HepG2 (cell line): ENCODE data around the gene TANGO2. TPM values are rescaled to one million over a fixed set of nuclear protein-coding genes. Genes with fewer than 3 reads are reported as not detected.

Experiments used
- CCDC6 ChIP-seq: sonication (generic); formaldehyde crosslinking; IDR thresholded peaks from 2 replicates; pipeline ENCODE4 v1.8.1; 2022; ENCODE audit warnings: mild to moderate bottlenecking, missing genetic modification reagents, moderate library complexity
- DNMT3B ChIP-seq: conservative IDR thresholded peaks from 2 replicates; pipeline ENCODE4 v1.6.1; 2016; ENCODE audit warnings: missing biosample characterization, control low read depth
- DPF2 ChIP-seq: sonication (generic); formaldehyde crosslinking; IDR thresholded peaks from 2 replicates; pipeline ENCODE4 v1.4.0; 2020; ENCODE audit warnings: mild to moderate bottlenecking, low read depth, missing genetic modification reagents, borderline replicate concordance
- HDAC2 ChIP-seq: sonication (generic); formaldehyde crosslinking; IDR thresholded peaks from 2 replicates; pipeline ENCODE4 v1.4.0; 2020; ENCODE audit warnings: missing genetic modification reagents
- IRX3 ChIP-seq: sonication (generic); formaldehyde crosslinking; IDR thresholded peaks from 2 replicates; pipeline ENCODE4 v1.8.1; 2023; ENCODE audit warnings: mild to moderate bottlenecking, low read depth, missing genetic modification reagents, borderline replicate concordance
- KDM6A ChIP-seq: IDR thresholded peaks from 2 replicates; pipeline ENCODE4 v1.6.1; 2016; ENCODE audit warnings: low read depth
- NFE2 ChIP-seq: sonication (generic); formaldehyde crosslinking; IDR thresholded peaks from 2 replicates; pipeline ENCODE4 v1.4.0; 2020; ENCODE audit warnings: missing genetic modification reagents
- RBAK ChIP-seq: sonication (generic); formaldehyde crosslinking; IDR thresholded peaks from 2 replicates; pipeline ENCODE4 v1.5.1; 2020; ENCODE audit warnings: mild to moderate bottlenecking, missing genetic modification reagents
- REXO4 ChIP-seq: sonication (generic); formaldehyde crosslinking; IDR thresholded peaks from 2 replicates; pipeline ENCODE4 v1.8.0; 2022; ENCODE audit warnings: missing genetic modification reagents, mild to moderate bottlenecking, borderline replicate concordance
- TEAD2 ChIP-seq: sonication (generic); formaldehyde crosslinking; IDR thresholded peaks from 2 replicates; pipeline ENCODE4 v1.9.0; 2021; ENCODE audit warnings: missing genetic modification reagents
- THAP11 ChIP-seq: IDR thresholded peaks from 2 replicates; pipeline ENCODE4 v1.6.1; 2016; ENCODE audit warnings: missing biosample characterization, missing genetic modification reagents
- WIZ ChIP-seq: sonication (generic); formaldehyde crosslinking; IDR thresholded peaks from 2 replicates; pipeline ENCODE4 v1.5.1; 2020; ENCODE audit warnings: mild to moderate bottlenecking, missing genetic modification reagents
- ZNF335 ChIP-seq: sonication (generic); formaldehyde crosslinking; IDR thresholded peaks from 2 replicates; pipeline ENCODE4 v1.4.0; 2020; ENCODE audit warnings: missing genetic modification reagents
- ZNF569 ChIP-seq: sonication (generic); formaldehyde crosslinking; IDR thresholded peaks from 2 replicates; pipeline ENCODE4 v1.5.0; 2020; ENCODE audit warnings: mild to moderate bottlenecking, missing genetic modification reagents, moderate library complexity, borderline replicate concordance
- ZNF710 ChIP-seq: sonication (generic); formaldehyde crosslinking; IDR thresholded peaks from 2 replicates; pipeline ENCODE4 v1.5.0; 2020; ENCODE audit warnings: mild to moderate bottlenecking, missing genetic modification reagents, borderline replicate concordance
- ZNF720 ChIP-seq: sonication (generic); formaldehyde crosslinking; IDR thresholded peaks from 2 replicates; pipeline ENCODE4 v1.4.0; 2020; ENCODE audit warnings: missing genetic modification reagents
- ZNF766 ChIP-seq: sonication (generic); formaldehyde crosslinking; IDR thresholded peaks from 2 replicates; pipeline ENCODE4 v1.5.0; 2020; ENCODE audit warnings: missing genetic modification reagents, borderline replicate concordance
- ZNF781 ChIP-seq: sonication (generic); formaldehyde crosslinking; IDR thresholded peaks from 2 replicates; pipeline ENCODE4 v1.5.1; 2020; ENCODE audit warnings: borderline replicate concordance, mild to moderate bottlenecking, missing genetic modification reagents; ENCODE audit errors: not compliant biosample characterization
- polyA plus RNA-seq, 8 experiments: library from polyadenylated mRNA; depleted of rRNA in 3 of 8; stranded (reverse) in 7 of 8; unstranded in 1 of 8; fragments of >200 nt; fragmentation: Illumina TruSeq in 4 of 8; extraction: Trizol in 4 of 8; gene quantifications; 2 replicates each; pipeline versions ENCODE4 v1.2.1 to v1.2.3, GENCODE V29; 2011 to 2016; ENCODE audit warnings: low read depth in 4 of 8, missing spikeins in 1 of 8, mixed read lengths in 1 of 8; ENCODE audit not compliant: insufficient read depth in 1 of 8
- total RNA-seq, 5 experiments: library from RNA; depleted of rRNA; stranded (reverse); fragments of >200 nt; fragmentation: Illumina TruSeq; extraction: Trizol; gene quantifications; 2 replicates each; pipeline ENCODE4 v1.2.3, GENCODE V29; 2016; ENCODE audit warnings: low read depth in 1 of 5
- TF ChIP-seq, protein P1 (sequence below): sonication (generic); formaldehyde crosslinking; IDR thresholded peaks from 2 replicates; pipeline ENCODE4 v1.8.0; 2022; ENCODE audit warnings: missing genetic modification reagents, mild to moderate bottlenecking, borderline replicate concordance
- TF ChIP-seq, protein P2 (sequence below): IDR thresholded peaks from 2 replicates; pipeline ENCODE4 v1.6.1; 2016; ENCODE audit warnings: low read depth, borderline replicate concordance

Gene TANGO2
- total and polyA plus RNA-seq, 2 of the 13 experiments (the other 11 are each of a cell fraction or from before 2014, with no cell fraction given), result 12.9 to 14.8 TPM

- TF ChIP-seq WIZ (CRISPR knock-in tag) (no peak), REXO4 (CRISPR knock-in tag) (0 out of 2 replicates have a peak, but pooled peaks have one; percentile 61), TEAD2 (CRISPR knock-in tag) (no peak), RBAK (CRISPR knock-in tag) (no peak), ZNF710 (no peak), CCDC6 (CRISPR knock-in tag) (0 out of 2 replicates have a peak, but pooled peaks have one; percentile 37), DNMT3B (CRISPR knock-in tag) (no peak), DPF2 (CRISPR knock-in tag) (no peak), ZNF781 (CRISPR knock-in tag) (no peak), ZNF720 (no peak), NFE2 (CRISPR knock-in tag) (no peak), ZNF335 (CRISPR knock-in tag) (no peak), IRX3 (no peak), KDM6A (no peak), ZNF569 (CRISPR knock-in tag) (no peak), THAP11 (no peak), HDAC2 (no peak), ZNF766 (CRISPR knock-in tag) (no peak)
- TF ChIP-seq, protein P1, sequence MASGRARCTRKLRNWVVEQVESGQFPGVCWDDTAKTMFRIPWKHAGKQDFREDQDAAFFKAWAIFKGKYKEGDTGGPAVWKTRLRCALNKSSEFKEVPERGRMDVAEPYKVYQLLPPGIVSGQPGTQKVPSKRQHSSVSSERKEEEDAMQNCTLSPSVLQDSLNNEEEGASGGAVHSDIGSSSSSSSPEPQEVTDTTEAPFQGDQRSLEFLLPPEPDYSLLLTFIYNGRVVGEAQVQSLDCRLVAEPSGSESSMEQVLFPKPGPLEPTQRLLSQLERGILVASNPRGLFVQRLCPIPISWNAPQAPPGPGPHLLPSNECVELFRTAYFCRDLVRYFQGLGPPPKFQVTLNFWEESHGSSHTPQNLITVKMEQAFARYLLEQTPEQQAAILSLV (CRISPR knock-in tag), result 0 out of 2 replicates have a peak, but pooled peaks have one; percentile 31
- TF ChIP-seq, protein P2, sequence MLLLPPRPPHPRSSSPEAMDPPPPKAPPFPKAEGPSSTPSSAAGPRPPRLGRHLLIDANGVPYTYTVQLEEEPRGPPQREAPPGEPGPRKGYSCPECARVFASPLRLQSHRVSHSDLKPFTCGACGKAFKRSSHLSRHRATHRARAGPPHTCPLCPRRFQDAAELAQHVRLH, result no peak
These were observed 34.2 kb upstream of the TANGO2 start (continued) for GRCh38 chr22:19986410-19987341.
